HCT116 (cell line): Measurements from ENCODE around the gene CLCN1. TPM values are rescaled to one million over a fixed set of nuclear protein-coding genes. Genes with fewer than 3 reads are reported as not detected.

Experiments used
- ATAC-seq: fragments of 200-7000 bp; cut with Tn5 transposase; 2 replicates; pipeline ENCODE4 v1.9.1; 2020; ENCODE audit warnings: mild to moderate bottlenecking, moderate library complexity
- BruUV-seq: library from RNA; stranded (reverse); fragments of 400-500 nt; replicated peaks from 2 replicates; lab custom pipeline; 2021; lab: Mats Ljungman, UMichigan
- CTCF ChIA-PET: fragments of 300-600 bp; sonication (Branson Sonifier 250); formaldehyde crosslinking; loops from one replicate; lab custom pipeline; 2021; ENCODE audit warnings: antibody characterized with exemption; lab: Charles Lee
- POLR2A ChIA-PET: fragments of 300-600, 350-600 bp; sonication (Branson Sonifier 250); formaldehyde crosslinking; loops from one replicate; lab custom pipeline; 2021; ENCODE audit warnings: antibody characterized with exemption; lab: Charles Lee
- RAD21 ChIA-PET, 2 experiments: fragments of 300-600 bp; sonication (Branson Sonifier 250); formaldehyde crosslinking; loops; one replicate each; lab custom pipeline; 2023; ENCODE audit warnings: low total read pairs in 2 of 2; ENCODE audit not compliant: uncharacterized antibody in 2 of 2, unreplicated experiment in 2 of 2, low non-redundant PET in 1 of 2; lab: Charles Lee
- DNase-seq: peaks from one replicate; pipeline ENCODE4 v3.0.0-alpha.2; 2010; ENCODE audit warnings: low read depth, low spot score
- H2AFZ ChIP-seq: fragments of 200-600 bp; shearing (Covaris generic), sonication (generic); 2 replicates; pipeline ENCODE4 v1.6.1; 2017; ENCODE audit warnings: low read depth, mixed run types, mixed read lengths, antibody characterized with exemption, low read length; ENCODE audit not compliant: poor library complexity, severe bottlenecking
- H3K27ac ChIP-seq: 2 replicates; pipeline ENCODE4 v1.5.1; 2012; ENCODE audit warnings: low read depth, low read length
- H3K27me3 ChIP-seq: fragments of 200-600 bp; sonication (generic); 2 replicates; pipeline ENCODE4 v1.6.1; 2016; ENCODE audit warnings: mixed run types, low read length, mixed read lengths; ENCODE audit not compliant: insufficient read depth
- H3K36me3 ChIP-seq, 2 experiments: fragments of 200-500 bp in 1 of 2; fragments of 200-600 bp in 1 of 2; sonication (Bioruptor generic) in 1 of 2; sonication (generic) in 1 of 2; 2 replicates each; pipeline versions ENCODE4 v1.5.1 to v1.6.1; 2014 to 2016; ENCODE audit warnings: low read length in 2 of 2, inconsistent platforms in 1 of 2, mixed read lengths in 1 of 2, mixed run types in 1 of 2; ENCODE audit not compliant: insufficient read depth in 2 of 2, control insufficient read depth in 1 of 2
- H3K4me1 ChIP-seq, 2 experiments: fragments of 200-600 bp in 1 of 2; sonication (generic) in 1 of 2; 2 replicates each; pipeline versions ENCODE4 v1.5.1 to v1.6.1; 2012 to 2017; ENCODE audit warnings: low read length in 2 of 2, inconsistent platforms in 1 of 2, mild to moderate bottlenecking in 1 of 2, mixed read lengths in 1 of 2, mixed run types in 1 of 2, moderate library complexity in 1 of 2; ENCODE audit not compliant: insufficient read depth in 2 of 2, control insufficient read depth in 1 of 2
- H3K4me2 ChIP-seq: fragments of 200-600 bp; sonication (generic); 2 replicates; pipeline ENCODE4 v1.6.1; 2017; ENCODE audit warnings: mixed run types, low read length, mixed read lengths
- H3K4me3 ChIP-seq, 2 experiments: fragments of 200-600 bp in 1 of 2; sonication (generic) in 1 of 2; replicated peaks in 1 of 2; 2 replicates each; pipeline ENCODE4 v1.5.1; 2011 to 2016; ENCODE audit warnings: low read length in 2 of 2, control low read depth in 1 of 2, low read depth in 1 of 2, mild to moderate bottlenecking in 1 of 2, mixed read lengths in 1 of 2, mixed run types in 1 of 2
- H3K79me2 ChIP-seq: fragments of 200-600 bp; sonication (generic); 2 replicates; pipeline ENCODE4 v1.6.1; 2017; ENCODE audit warnings: mild to moderate bottlenecking, mixed run types, low read length, moderate library complexity, mixed read lengths; ENCODE audit not compliant: insufficient read depth
- H3K9ac ChIP-seq: fragments of 200-600 bp; sonication (generic); 2 replicates; pipeline ENCODE4 v1.6.1; 2016; ENCODE audit warnings: low read length, mixed read lengths
- H3K9me2 ChIP-seq: fragments of 200-600 bp; sonication (generic), shearing (Covaris generic); 2 replicates; pipeline ENCODE4 v1.6.1; 2017; ENCODE audit warnings: mixed run types, mild to moderate bottlenecking, moderate library complexity; ENCODE audit not compliant: insufficient read depth
- H3K9me3 ChIP-seq, 2 experiments: fragments of 200-500 bp in 1 of 2; fragments of 200-600 bp in 1 of 2; sonication (Bioruptor generic) in 1 of 2; sonication (generic) in 1 of 2; 2 replicates each; pipeline ENCODE4 v1.6.1; 2014 to 2017; ENCODE audit warnings: low read length in 2 of 2, mixed read lengths in 2 of 2, inconsistent platforms in 1 of 2, low read depth in 1 of 2, mild to moderate bottlenecking in 1 of 2, mixed run types in 1 of 2, moderate library complexity in 1 of 2; ENCODE audit not compliant: control insufficient read depth in 1 of 2, insufficient read depth in 1 of 2
- H4K20me1 ChIP-seq: fragments of 200-600 bp; sonication (generic), shearing (Covaris generic); 2 replicates; pipeline ENCODE4 v1.6.1; 2017; ENCODE audit warnings: mixed run types, mild to moderate bottlenecking, moderate library complexity; ENCODE audit not compliant: insufficient read depth
- EGR1 ChIP-seq: IDR thresholded peaks from 2 replicates; pipeline ENCODE4 v1.6.1; 2012; ENCODE audit warnings: low read depth
- JUND ChIP-seq: IDR thresholded peaks from 2 replicates; pipeline ENCODE4 v1.6.1; 2012
- POLR2A ChIP-seq: IDR thresholded peaks from 2 replicates; pipeline ENCODE4 v1.7.0; 2011; ENCODE audit warnings: borderline replicate concordance; ENCODE audit not compliant: insufficient read depth, insufficient read length; ENCODE audit errors: extremely low read depth
- POLR2AphosphoS5 ChIP-seq: IDR thresholded peaks from 2 replicates; pipeline ENCODE4 v1.6.1; 2011; ENCODE audit warnings: mild to moderate bottlenecking, low read depth, low read length, moderate library complexity
- YY1 ChIP-seq: IDR thresholded peaks from 2 replicates; pipeline ENCODE4 v1.6.1; 2011; ENCODE audit warnings: low read length, low read depth, moderate library complexity, mild to moderate bottlenecking; ENCODE audit not compliant: insufficient replicate concordance; ENCODE audit errors: extremely low read depth
- intact Hi-C: fragments of 100-400 bp; cut with micrococcal nuclease; formaldehyde crosslinking; loops from 2 replicates; pipeline ENCODE4 v1.10.0; 2022
- total RNA-seq: library from RNA; stranded (reverse); gene quantifications from one replicate; pipeline ENCODE4 v1.2.1, GENCODE V29; 2021; ENCODE audit not compliant: unreplicated experiment

CLCN1 gene
- total RNA-seq, 1 experiment from 2014 or later, result 0.47 TPM

DNA sequence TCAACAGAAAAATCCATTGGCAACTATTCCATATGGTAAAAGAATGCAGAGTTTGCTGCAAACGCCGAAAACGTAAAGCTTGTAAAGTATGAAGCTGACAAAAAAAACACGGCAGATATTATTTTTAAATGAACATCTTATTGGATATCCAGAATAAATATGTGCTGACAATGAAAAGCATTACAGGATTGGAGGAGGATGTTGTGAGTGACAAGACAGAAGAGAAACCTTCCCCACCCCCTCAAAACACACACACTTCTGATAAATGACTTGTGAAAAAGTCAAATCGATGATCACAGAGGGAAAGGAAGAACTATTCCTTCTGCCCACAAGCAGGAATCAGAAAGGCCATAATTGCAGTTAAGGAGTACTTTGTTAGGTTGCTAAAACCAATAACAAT lies 32.0 kb downstream of the CLCN1 start:
- ChIA-PET CTCF (no interaction called here), POLR2A (no interaction called here), RAD21 (no interaction called here)
- H3K79me2 ChIP-seq, result no peaks in the 10 kb centered on the region
- H3K4me2 ChIP-seq, result no peak overlapping the region
- H3K9me2 ChIP-seq, result no peaks in the 10 kb centered on the region
- no peak overlapping the region for H3K9ac ChIP-seq
- H3K9me3 ChIP-seq, result no peaks in the 10 kb centered on the region
- H3K27ac ChIP-seq, result no peak overlapping the region
- no peak overlapping the region for H2AFZ ChIP-seq
- TF ChIP-seq YY1 (no peak), EGR1 (no peak)
- H4K20me1 ChIP-seq, result no peaks in the 10 kb centered on the region
- ATAC-seq (no peak), DNase-seq (no peak)
- intact Hi-C loops, result no loop called here
- H3K36me3 ChIP-seq, result no peaks in the 10 kb centered on the region
- H3K4me3 ChIP-seq, result no peak overlapping the region
- no peaks in the 10 kb centered on the region for H3K27me3 ChIP-seq
- H3K4me1 ChIP-seq, result peaks cover 4 to 14% of the 10 kb centered on the region in 2 experiments; a peak in 3 of 4 replicates
- BruUV-seq, result no TSS peak

DNA sequence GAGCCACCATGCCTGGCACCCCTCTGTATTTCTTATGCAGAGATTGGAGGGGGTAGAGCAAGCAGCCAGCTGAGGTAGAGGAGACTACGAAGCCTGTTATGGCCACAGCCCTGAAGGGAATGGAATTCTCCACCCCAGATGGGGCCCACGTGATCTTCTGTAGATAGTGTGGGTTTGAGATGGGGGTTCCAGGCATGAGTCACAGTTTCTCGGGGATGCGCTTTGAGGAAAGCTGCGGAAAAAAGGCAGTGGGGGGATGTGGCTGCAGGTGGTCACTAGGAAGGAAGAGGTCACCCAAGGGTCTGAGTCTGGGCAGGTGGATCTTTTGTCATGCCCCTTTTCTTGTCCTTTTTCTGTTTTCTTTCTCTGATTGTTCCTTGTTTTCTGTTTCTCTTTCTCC lies 35.1 kb downstream of the CLCN1 start:
- RAD21 ChIA-PET, result no interaction called here
- POLR2A ChIA-PET, result no interaction called here

More for the DNA sequence above, 35.1 kb downstream of the CLCN1 start:
- Histone ChIP-seq H4K20me1 (no peaks in the 10 kb centered on the region), H3K9me3 (no peaks in the 10 kb centered on the region), H3K79me2 (no peaks in the 10 kb centered on the region), H3K27ac (no peak overlapping the region), H3K4me1 (no peaks in the 10 kb centered on the region), H3K9me2 (no peaks in the 10 kb centered on the region), H2AFZ (no peak overlapping the region), H3K27me3 (no peaks in the 10 kb centered on the region), H3K36me3 (no peaks in the 10 kb centered on the region), H3K9ac (no peak overlapping the region), H3K4me2 (no peak overlapping the region), H3K4me3 (no peak overlapping the region)
- CTCF ChIA-PET, result no interaction called here
- DNase-seq, result no peak
- ATAC-seq, result no peak
- intact Hi-C loops, result no loop called here
- BruUV-seq, result no TSS peak
- TF ChIP-seq POLR2A (no peak), POLR2AphosphoS5 (no peak), JUND (no peak)
- TF ChIP-seq, all 23 proteins: peak for 0
